ENCODE measurements around the gene PRKCQ.

Gene PRKCQ

DNA sequence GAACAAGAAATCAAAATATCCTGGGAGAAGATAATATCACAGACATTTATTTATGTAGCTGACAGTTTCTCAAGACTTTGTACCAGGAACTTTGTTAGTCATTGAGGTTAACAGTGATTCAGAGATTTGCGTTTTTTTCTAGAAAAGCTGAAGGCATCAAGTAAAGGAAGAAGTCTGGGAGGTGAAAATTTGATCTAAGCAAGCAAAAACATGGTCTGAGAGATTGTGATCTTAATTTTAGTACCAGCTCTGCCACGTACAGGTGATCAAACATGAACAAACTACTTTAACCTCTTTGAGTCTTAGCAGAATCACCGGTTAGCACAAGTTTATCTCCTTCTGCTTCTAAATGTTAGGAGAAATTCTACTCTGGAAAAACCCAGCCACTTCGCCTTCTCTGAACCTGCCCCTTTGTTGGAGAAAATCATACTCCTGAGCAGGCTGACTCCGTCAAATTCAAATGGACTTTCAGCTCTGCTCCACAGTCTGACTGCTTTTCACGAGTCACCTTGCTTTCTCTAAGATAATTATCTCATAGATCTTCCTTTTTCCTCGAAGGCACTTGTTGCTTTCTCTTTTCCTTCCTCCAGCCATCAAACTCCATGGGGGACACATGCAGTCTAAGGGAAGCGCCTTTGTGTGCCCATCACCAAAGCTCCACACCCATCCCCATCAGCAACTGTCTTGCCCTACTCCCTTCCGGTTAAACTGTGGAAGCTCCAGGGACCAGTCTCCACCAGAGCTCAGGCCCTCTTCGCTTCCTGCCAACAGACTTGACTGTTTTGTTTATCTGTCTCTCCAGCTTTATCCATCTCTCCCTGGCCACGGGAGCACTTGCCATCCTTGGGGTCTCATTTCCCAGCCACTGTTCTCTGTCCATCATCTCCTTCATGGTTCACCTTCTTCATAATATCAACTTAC is 86.3 kb downstream of the PRKCQ start:
- Histone ChIP-seq H3K36me3 (no peaks in the 10 kb centered on the region), H3K9me3 (ENCODE audit: severe bottlenecking) (no peaks in the 10 kb centered on the region), H3K27me3 (ENCODE audit: insufficient read depth, low read depth, severe bottlenecking) (peaks cover 9% of the 10 kb centered on the region), H3K27ac (no peak overlapping the region), H3K4me3 (ENCODE audit: low read depth, low read length) (no peak overlapping the region)
- no peak for DNase-seq
- TF ChIP-seq, protein P1, sequence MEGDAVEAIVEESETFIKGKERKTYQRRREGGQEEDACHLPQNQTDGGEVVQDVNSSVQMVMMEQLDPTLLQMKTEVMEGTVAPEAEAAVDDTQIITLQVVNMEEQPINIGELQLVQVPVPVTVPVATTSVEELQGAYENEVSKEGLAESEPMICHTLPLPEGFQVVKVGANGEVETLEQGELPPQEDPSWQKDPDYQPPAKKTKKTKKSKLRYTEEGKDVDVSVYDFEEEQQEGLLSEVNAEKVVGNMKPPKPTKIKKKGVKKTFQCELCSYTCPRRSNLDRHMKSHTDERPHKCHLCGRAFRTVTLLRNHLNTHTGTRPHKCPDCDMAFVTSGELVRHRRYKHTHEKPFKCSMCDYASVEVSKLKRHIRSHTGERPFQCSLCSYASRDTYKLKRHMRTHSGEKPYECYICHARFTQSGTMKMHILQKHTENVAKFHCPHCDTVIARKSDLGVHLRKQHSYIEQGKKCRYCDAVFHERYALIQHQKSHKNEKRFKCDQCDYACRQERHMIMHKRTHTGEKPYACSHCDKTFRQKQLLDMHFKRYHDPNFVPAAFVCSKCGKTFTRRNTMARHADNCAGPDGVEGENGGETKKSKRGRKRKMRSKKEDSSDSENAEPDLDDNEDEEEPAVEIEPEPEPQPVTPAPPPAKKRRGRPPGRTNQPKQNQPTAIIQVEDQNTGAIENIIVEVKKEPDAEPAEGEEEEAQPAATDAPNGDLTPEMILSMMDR (IDR thresholded peaks at IDR 0.05; ENCODE audit: low read depth, low read length) = no peak

DNA sequence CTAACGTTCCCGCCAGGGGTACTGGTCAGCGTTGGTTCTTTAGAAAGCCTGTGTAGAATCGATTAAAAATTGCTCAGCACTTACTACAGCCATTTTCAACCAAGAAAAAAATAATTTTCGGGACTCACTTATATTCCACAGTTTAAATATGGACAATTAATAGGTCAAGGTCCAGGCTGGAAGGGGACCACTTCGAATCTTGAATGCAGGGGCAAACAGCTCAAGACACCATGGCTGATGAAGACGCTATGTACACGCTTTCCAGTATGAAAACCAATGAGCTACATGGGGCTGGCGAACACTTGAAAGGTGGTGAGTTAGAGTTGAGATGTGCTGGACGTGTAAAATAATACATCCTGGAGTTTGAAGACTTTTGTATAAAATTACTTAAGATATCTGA is 87.2 kb downstream of the PRKCQ start:
- peaks cover 9% of the 10 kb centered on the region for H3K27me3 ChIP-seq (ENCODE audit: insufficient read depth, low read depth, severe bottlenecking)
- DNase-seq = no peak
- H3K27ac ChIP-seq = no peak overlapping the region
- no peak overlapping the region for H3K4me3 ChIP-seq (ENCODE audit: low read depth, low read length)
- H3K36me3 ChIP-seq = no peaks in the 10 kb centered on the region
- no peaks in the 10 kb centered on the region for H3K9me3 ChIP-seq (ENCODE audit: severe bottlenecking)
- TF ChIP-seq, protein P1 (IDR thresholded peaks at IDR 0.05; ENCODE audit: low read depth, low read length) = no peak

DNA sequence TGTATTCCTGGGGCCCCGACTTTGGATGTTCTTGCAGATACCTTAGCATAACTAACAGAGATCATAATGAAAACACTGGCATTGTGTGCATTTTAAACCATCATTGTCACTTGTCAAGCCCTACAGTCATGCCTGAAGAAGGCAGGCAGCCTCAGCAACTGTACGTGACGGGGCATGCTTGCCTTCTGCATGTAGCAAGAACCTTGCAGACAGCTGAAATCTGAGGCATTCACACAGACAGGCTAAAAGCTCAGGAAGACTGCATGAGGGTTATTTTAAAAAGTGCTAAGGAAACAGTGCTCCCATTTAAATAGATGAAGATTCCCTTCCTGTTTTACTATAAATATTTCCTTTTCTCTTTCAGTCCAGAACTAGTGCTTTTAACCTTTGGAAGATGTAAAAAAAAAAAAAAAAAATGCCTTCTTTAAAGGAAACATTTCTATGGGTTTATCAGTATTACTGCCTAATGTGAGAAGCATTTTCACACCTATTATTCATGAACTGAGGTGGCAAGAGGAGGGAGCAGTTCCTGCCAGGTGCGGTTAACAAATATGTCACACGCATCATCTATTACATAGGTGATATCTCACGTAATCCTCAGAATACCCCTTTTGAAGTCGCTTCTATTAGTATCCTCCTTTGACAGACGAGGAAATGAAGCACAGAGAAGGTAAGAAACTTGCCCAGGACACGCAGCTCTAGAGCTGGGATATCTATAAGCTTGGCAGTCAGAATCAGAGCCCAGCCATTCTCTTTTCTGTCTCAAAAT is 88.1 kb downstream of the PRKCQ start:
- H3K27ac ChIP-seq = no peak overlapping the region

DNA sequence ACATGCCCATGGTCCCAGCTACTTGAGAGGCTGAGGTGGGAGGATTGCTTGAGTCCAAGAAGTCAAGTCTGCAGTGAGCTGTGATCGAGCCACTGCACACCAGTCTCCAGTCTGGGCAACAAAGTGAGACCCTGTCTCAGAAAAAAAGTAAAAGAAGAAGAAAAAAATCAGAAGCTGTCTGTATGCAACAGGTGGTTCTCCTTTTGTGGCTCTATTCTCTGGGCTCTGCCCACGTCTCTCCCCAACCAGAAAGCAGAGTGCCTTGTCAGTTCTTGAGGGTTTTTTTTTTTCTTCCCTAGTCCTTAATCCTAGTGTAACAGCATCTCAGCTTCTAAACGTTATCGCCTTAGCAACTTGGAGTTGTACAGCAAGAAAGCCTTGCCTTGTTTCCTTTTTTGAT is 89.5 kb downstream of the PRKCQ start:
- Histone ChIP-seq H3K4me3 (ENCODE audit: low read depth, low read length) (no peak overlapping the region), H3K36me3 (no peaks in the 10 kb centered on the region), H3K9me3 (ENCODE audit: severe bottlenecking) (no peaks in the 10 kb centered on the region), H3K27me3 (ENCODE audit: insufficient read depth, low read depth, severe bottlenecking) (peaks cover 5% of the 10 kb centered on the region), H3K27ac (no peak overlapping the region)
- no peak for DNase-seq
- TF ChIP-seq, protein P1 (IDR thresholded peaks at IDR 0.05; ENCODE audit: low read depth, low read length) = no peak

More for the DNA sequence above, 88.1 kb downstream of the PRKCQ start:
- TF ChIP-seq, protein P1 (IDR thresholded peaks at IDR 0.05; ENCODE audit: low read depth, low read length) = no peak
- H3K9me3 ChIP-seq (ENCODE audit: severe bottlenecking) = no peaks in the 10 kb centered on the region
- DNase-seq = no peak
- H3K4me3 ChIP-seq (ENCODE audit: low read depth, low read length) = no peak overlapping the region
- H3K36me3 ChIP-seq = no peaks in the 10 kb centered on the region
- peaks cover 7% of the 10 kb centered on the region for H3K27me3 ChIP-seq (ENCODE audit: insufficient read depth, low read depth, severe bottlenecking)

DNA sequence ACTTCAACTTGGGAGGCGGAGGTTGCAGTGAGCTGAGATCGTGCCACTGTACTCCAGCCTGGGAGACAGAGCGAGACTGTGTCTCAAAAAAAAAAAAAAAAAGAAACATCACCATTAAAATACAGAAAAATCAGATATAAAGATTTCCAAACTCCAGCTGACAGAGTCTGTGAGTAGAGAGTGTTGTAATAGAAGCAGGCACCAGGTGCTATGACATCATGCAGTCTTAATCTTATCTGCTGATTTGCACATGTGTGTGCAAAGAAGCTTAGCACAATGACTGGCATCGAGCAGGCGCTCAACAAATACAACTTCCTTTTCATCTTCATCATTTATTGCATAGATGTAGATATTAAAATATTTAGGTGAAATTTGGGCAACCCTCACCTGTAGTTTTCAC is 92.2 kb downstream of the PRKCQ start:
- H3K27ac ChIP-seq = no peak overlapping the region
- H3K9me3 ChIP-seq (ENCODE audit: severe bottlenecking) = no peaks in the 10 kb centered on the region
- H3K36me3 ChIP-seq = no peaks in the 10 kb centered on the region
- no peak overlapping the region for H3K4me3 ChIP-seq (ENCODE audit: low read depth, low read length)
- TF ChIP-seq, protein P1 (IDR thresholded peaks at IDR 0.05; ENCODE audit: low read depth, low read length) = no peak
- H3K27me3 ChIP-seq (ENCODE audit: insufficient read depth, low read depth, severe bottlenecking) = peaks cover 2% of the 10 kb centered on the region
- DNase-seq = no peak

Measured in WERI-Rb-1 (cell line).